Ishikawa (cell line): ENCODE data around the gene IGFL2.

Source experiments
- CEBPB ChIP-seq: IDR thresholded peaks from 2 replicates; pipeline ENCODE4 v1.6.1; 2012
- CREB1 ChIP-seq: IDR thresholded peaks from 2 replicates; pipeline ENCODE4 v1.6.1; 2012; ENCODE audit warnings: low read depth
- EGR1 ChIP-seq: IDR thresholded peaks from 2 replicates; pipeline ENCODE4 v1.6.1; 2012
- EP300 ChIP-seq: IDR thresholded peaks from 2 replicates; pipeline ENCODE4 v1.6.1; 2012; ENCODE audit warnings: borderline replicate concordance
- FOXM1 ChIP-seq: IDR thresholded peaks from 2 replicates; pipeline ENCODE4 v1.6.1; 2012; ENCODE audit warnings: low read depth, borderline replicate concordance
- NFIC ChIP-seq: IDR thresholded peaks from 2 replicates; pipeline ENCODE4 v1.6.1; 2012
- RAD21 ChIP-seq: IDR thresholded peaks from 2 replicates; pipeline ENCODE4 v1.6.1; 2012; ENCODE audit warnings: low read depth
- TAF1 ChIP-seq: IDR thresholded peaks from 2 replicates; pipeline ENCODE4 v1.6.1; 2012; ENCODE audit warnings: low read depth, mild to moderate bottlenecking
- TCF12 ChIP-seq: IDR thresholded peaks from 2 replicates; pipeline ENCODE4 v1.6.1; 2012; ENCODE audit warnings: low read depth
- TEAD4 ChIP-seq: IDR thresholded peaks from 2 replicates; pipeline ENCODE4 v1.6.1; 2012
- YY1 ChIP-seq: IDR thresholded peaks from 2 replicates; pipeline ENCODE4 v1.6.1; 2012; ENCODE audit warnings: low read depth
- ZBTB7A ChIP-seq: IDR thresholded peaks from 2 replicates; pipeline ENCODE4 v1.6.1; 2012; ENCODE audit warnings: low read depth
- TF ChIP-seq, protein P1 (sequence below): IDR thresholded peaks from 2 replicates; pipeline ENCODE4 v1.6.1; 2012
- TF ChIP-seq, protein P2 (sequence below): IDR thresholded peaks from 2 replicates; pipeline ENCODE4 v1.6.1; 2012
- TF ChIP-seq, protein P3 (sequence below): IDR thresholded peaks from 2 replicates; pipeline ENCODE4 v1.6.1; 2012; ENCODE audit warnings: low read depth, mild to moderate bottlenecking

The IGFL2 gene

DNA sequence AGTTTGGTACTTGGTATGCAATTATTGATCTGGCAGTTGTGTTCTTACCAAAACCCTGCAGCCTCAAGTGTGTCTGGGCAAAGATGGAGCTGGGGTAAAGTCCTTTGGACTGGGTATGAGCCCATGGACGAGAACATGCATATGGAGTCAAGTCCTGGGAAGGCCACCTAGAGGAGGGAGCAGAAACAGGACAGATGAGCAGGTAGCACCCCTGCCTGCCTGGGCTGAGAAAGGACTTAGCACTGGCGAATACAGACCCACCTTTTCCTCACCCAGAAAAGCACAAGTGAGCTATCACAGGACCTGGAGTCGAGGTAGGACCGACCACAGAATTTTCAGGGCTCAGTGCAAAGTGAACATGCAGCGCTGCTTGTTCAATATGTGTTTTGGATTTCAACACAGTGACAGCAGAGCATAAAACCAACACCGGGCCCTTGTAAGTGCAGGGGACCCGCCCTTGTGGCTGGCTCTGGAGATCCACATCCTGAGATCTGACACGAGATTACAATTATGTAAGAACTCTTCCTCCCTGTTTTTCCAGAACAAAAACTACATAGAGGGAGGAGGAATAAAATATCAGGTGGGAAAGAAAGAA lies 25.9 kb downstream of the IGFL2 start:
- TF ChIP-seq YY1, result no peak

DNA sequence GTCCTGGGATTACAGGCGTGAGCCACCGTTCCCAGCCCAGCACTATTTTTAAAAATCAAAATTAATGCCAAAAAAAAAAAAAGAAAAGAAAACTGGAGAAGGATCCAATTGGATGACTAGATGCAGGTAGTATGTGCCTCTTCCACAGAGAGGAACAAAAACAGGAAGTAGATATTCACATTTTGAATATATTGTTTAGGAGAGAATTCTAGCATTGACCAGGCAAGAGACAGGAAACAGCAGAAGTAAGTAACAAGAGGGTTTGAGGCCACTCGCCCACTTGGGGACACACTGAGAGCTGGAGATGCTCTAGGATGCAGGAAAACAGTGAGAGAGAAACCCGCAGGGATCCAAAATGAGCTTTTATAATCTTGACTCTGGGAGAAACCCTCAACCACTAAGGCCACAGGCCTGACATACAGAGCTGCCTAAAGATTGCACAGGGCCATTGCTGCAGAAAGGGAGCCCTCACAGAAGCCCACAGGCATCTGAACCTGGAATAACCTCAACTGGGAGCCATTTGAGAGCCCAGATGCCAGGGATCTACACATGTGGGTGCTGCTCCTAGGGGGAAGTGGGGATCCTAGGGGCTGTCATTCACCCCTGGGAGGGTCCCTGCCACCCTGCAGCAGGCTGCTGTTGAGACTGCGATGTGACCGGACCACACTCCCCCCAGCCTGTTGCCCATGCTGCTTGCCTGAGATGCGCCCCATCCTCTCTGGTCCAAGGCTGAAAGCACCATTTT lies 28.2 kb downstream of the IGFL2 start:
- TF ChIP-seq TEAD4, result no peak
- no peak for TF ChIP-seq EGR1
- no peak for TF ChIP-seq FOXM1
- TF ChIP-seq NFIC, result no peak
- no peak for TF ChIP-seq CREB1
- TF ChIP-seq, protein P1, sequence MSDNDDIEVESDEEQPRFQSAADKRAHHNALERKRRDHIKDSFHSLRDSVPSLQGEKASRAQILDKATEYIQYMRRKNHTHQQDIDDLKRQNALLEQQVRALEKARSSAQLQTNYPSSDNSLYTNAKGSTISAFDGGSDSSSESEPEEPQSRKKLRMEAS, result no peak
- no peak for TF ChIP-seq TAF1
- no peak for TF ChIP-seq CEBPB
- no peak for TF ChIP-seq TCF12
- TF ChIP-seq, protein P2, sequence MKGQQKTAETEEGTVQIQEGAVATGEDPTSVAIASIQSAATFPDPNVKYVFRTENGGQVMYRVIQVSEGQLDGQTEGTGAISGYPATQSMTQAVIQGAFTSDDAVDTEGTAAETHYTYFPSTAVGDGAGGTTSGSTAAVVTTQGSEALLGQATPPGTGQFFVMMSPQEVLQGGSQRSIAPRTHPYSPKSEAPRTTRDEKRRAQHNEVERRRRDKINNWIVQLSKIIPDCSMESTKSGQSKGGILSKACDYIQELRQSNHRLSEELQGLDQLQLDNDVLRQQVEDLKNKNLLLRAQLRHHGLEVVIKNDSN, result no peak
- TF ChIP-seq, protein P3, sequence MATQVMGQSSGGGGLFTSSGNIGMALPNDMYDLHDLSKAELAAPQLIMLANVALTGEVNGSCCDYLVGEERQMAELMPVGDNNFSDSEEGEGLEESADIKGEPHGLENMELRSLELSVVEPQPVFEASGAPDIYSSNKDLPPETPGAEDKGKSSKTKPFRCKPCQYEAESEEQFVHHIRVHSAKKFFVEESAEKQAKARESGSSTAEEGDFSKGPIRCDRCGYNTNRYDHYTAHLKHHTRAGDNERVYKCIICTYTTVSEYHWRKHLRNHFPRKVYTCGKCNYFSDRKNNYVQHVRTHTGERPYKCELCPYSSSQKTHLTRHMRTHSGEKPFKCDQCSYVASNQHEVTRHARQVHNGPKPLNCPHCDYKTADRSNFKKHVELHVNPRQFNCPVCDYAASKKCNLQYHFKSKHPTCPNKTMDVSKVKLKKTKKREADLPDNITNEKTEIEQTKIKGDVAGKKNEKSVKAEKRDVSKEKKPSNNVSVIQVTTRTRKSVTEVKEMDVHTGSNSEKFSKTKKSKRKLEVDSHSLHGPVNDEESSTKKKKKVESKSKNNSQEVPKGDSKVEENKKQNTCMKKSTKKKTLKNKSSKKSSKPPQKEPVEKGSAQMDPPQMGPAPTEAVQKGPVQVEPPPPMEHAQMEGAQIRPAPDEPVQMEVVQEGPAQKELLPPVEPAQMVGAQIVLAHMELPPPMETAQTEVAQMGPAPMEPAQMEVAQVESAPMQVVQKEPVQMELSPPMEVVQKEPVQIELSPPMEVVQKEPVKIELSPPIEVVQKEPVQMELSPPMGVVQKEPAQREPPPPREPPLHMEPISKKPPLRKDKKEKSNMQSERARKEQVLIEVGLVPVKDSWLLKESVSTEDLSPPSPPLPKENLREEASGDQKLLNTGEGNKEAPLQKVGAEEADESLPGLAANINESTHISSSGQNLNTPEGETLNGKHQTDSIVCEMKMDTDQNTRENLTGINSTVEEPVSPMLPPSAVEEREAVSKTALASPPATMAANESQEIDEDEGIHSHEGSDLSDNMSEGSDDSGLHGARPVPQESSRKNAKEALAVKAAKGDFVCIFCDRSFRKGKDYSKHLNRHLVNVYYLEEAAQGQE, result no peak
- no peak for TF ChIP-seq RAD21

DNA sequence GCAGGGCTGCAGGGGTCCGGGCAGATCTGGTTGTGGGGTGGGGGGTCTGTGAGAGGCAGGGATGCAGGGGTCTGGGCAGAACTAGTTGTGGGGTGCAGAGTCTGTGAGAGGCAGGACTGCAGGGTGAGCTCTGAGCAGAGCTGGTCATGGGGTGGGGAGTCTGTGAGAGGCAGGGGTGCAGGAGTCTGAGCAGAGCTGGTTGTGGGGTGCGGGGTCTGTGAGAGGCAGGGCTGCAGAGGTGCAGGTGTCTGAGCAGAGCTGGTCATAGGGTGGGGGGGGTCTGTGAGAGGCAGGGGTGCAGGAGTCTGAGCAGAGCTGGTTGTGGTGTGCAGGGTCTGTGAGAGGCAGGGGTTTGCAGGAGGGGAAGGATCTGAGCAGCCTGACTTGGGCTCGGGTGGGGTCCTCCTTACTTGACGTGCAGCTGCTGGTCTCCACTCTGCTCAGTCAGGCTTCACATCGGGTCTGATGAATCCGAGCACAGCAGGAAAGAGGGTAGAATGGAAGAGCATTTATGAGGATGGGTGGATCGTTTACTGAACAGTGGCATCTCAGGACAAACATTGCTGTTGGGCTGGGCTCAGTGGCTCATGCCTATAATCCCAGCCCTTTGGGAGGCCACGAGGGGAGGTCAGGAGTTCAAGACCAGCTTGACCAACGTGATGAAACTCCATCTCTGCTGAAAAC lies 31.2 kb downstream of the IGFL2 start:
- no peak for TF ChIP-seq EP300
- TF ChIP-seq FOXM1, result no peak
- TF ChIP-seq TAF1, result no peak
- TF ChIP-seq TCF12, result no peak
- TF ChIP-seq RAD21, result no peak
- no peak for TF ChIP-seq CREB1
- TF ChIP-seq TEAD4, result no peak
- TF ChIP-seq EGR1, result no peak
- TF ChIP-seq ZBTB7A, result no peak
- TF ChIP-seq, protein P2, result no peak
- no peak for TF ChIP-seq CEBPB
- TF ChIP-seq, protein P1, result no peak
- TF ChIP-seq NFIC, result no peak
- no peak for TF ChIP-seq YY1
- TF ChIP-seq, protein P3, result no peak

DNA sequence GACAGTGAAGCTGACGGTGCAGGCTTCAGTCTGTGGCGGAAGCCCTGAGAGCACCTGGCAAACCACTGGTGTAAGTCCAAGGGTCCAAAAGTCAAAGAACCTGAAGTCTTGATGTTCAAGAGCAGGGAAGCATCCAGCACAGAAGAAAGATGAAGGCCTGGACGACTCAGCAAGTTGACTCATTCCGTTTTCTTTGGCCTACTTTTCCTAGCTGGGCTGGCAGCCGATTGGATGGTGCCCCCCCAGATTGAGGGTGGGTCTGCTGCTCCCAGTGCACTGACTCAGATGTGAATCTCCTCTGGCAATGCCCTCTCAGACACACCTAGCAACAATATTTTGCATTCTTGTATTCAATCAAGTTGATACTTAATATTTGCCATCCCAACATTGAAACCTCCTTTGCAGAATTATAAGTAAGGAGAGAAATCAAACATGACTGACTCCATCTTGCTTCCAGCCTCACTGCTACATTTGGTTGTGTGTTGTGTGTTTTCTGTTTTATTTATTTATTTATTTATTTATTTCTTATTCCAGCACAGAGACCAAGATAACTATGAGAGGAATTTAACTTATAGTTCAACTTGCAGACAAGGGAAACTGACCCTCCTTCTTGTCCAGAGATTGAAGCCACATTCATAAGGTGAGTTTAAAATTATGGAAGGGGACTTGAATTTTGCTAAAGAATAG lies 32.8 kb downstream of the IGFL2 start:
- TF ChIP-seq YY1 (no peak), EP300 (no peak), TCF12 (no peak), FOXM1 (no peak)
- TF ChIP-seq, protein P2, result no peak

DNA sequence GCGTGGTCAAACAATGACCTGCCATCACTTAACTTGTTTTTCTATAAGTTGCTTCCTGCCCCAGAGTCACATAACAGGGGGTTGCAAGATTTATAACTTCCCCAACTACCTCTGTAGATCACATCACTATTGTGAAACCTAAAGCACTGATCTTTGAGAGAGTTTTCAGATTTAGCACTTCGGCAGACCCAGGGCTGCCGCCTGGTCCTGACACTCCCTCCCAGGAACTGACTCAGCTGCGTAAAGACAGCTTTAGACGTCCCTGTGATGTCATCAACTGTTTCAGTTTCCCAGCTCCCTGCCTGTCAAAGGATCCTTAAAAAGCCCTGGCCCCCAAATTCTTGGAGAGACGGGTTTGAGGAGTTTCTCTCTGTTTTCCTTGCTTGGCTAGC lies 33.3 kb downstream of the IGFL2 start:
- TF ChIP-seq FOXM1, result no peak
- no peak for TF ChIP-seq NFIC
- TF ChIP-seq, protein P3, result no peak
- no peak for TF ChIP-seq CREB1
- no peak for TF ChIP-seq EP300
- no peak for TF ChIP-seq TEAD4
- no peak for TF ChIP-seq EGR1
- no peak for TF ChIP-seq RAD21
- no peak for TF ChIP-seq TCF12
- no peak for TF ChIP-seq TAF1
- TF ChIP-seq, protein P2, result no peak
- no peak for TF ChIP-seq ZBTB7A
- TF ChIP-seq, protein P1, result no peak
- TF ChIP-seq YY1, result no peak
- TF ChIP-seq CEBPB, result no peak
